Measurements from ENCODE around the gene CTIF.

Gene CTIF

DNA sequence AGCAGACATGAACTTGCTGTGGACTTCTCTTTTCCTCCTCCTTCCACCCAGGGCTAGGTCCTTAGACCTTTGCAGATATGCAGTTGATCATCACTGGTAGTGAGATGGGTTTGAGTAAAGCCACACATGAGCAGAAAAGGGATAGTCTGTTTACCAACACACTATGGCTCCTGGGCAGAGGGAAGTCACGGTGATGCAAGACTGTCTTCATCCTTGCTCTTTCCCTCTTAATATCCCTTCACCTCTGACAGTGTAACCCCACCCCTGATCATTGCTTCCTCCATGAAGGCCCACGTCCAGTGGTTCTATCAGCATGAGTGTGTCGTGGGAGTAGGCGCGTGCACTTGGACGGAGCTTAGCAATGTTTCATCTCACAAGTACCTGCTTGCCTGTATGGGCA lies 223.2 kb downstream of the CTIF start:
- no peak for DNase-seq

GRCh38 chr18:48762836-48763718 lies 224.2 kb downstream of the CTIF start:
- DNase-seq: no peak

GRCh38 chr18:48763719-48764100 lies 224.9 kb downstream of the CTIF start:
- DNase-seq: no peak

GRCh38 chr18:48765053-48765452 lies 226.2 kb downstream of the CTIF start:
- no peak for DNase-seq

- DNase-seq: no peak
Measured at GRCh38 chr18:48766026-48766425, 227.2 kb downstream of the CTIF start.

- no peak for DNase-seq
Measured at GRCh38 chr18:48766487-48766886, 227.7 kb downstream of the CTIF start.

GRCh38 chr18:48767090-48767690 lies 228.4 kb downstream of the CTIF start:
- no peak for DNase-seq

DNA sequence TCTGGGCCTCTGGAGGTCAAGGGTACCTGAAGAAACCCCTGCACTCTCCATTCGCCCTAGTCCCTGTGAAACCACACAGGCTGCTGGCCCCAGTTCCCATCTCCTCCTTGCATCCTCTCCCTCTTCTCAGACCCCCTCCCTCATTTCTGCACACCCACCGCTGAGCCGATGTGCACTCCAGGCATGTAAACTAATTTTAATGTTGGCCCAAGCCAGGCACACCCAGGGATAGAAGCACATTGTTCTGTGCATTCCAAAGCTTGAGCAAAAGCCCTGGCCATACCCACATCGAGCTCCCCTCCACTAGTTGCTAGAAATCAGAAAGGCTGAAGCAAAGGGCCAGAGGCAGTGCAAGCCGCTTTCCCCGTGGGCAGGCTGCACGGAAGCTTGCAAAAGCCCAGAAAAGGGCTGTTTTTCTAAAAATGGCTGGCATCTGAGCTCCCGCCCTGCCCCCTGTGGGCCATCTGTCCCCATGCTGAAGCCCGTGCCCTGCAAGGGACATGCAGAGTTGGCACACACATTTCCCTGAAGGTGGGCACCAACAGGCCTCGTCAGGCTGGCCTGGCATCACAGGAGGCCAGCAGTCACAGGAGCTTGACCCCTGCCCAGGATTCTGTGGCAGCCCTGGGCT lies 230.3 kb downstream of the CTIF start:
- no peak for DNase-seq

DNA sequence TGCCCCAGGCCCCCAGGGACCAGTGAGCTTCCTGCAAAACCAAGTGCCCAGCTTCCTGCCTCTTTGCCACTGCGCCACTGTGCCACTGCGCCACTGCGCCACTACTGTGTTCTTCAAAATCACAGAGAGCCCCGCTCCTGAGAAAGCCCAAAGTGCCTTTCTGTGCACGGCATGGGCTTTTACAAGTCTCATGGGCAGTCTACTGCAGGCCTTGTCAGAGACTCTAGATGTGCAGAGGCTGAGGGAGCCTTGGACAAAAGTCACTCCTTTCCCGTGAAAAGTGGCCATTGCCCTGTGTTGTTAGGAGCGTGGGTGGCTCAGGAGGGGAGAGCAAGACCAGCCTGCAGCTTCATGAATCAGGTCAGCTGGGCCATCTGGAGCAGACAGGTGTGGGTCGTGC lies 231.4 kb downstream of the CTIF start:
- DNase-seq: no peak

- DNase-seq: no peak
Measured at GRCh38 chr18:48771641-48772375, 233.0 kb downstream of the CTIF start.

- no peak for DNase-seq
Measured at GRCh38 chr18:48772457-48772856, 233.6 kb downstream of the CTIF start.

DNA sequence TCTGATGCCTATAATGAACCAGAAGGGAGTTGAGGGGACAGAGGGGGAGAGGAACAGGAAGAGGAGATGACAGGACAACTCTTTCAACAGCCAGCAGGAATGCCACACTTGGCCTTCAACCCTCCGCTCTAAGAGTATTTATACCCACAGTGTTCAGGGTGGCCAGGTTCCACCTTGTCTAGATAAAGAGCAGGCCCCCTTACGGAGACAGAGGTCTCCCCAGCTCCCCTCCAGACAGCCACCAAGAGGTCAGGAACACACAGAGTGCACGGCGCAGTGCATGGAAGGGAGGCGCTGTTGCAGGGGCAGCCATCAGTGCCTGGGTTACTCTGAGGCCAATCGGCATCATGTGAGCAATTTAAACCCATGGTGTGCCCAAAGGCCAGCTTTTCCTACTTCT lies 235.0 kb downstream of the CTIF start:
- no peak for DNase-seq

DNA sequence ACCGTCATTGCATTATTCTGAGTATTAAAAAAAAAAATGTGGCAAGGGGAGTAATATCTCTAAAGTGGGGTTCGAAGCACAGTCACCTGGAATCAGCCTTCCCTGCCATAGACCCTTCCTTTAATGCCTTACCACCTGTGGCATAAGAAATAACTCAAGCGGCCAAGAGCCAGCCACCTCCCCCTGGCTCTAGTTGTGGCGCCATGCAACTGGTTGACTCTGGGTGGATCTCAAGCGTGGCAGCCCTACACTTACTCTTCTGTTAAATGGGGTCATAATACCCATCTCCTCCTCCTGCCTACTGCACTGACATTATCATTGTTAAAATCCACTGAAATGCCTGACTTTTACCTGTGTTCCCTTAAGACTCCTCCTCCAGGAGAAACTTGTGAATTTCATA lies 236.1 kb downstream of the CTIF start:
- DNase-seq: no peak

- DNase-seq: no peak
Measured at GRCh38 chr18:48775372-48776155, 236.7 kb downstream of the CTIF start.

DNA sequence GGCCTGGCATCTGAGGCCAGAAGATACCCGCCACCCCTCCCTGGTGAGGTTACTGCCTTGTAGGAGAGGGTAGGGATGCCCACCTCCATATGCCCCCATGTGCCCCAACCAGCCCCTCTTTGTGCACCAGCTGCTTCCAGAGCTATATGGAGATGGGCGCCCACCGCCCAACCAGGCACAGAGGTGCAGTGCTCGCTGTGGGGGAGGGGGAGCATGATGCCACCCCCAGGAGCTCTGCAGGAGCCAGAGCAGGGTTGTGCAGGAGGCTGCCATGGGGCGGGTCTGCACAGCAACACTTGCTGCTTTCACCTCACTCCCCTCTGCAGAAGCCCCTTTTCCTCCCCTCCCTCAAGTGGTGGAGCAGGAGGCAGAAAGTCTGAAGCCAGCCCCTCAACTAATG lies 237.3 kb downstream of the CTIF start:
- DNase-seq: no peak

- DNase-seq: no peak
Measured at GRCh38 chr18:48776641-48777025, 237.8 kb downstream of the CTIF start.

DNA sequence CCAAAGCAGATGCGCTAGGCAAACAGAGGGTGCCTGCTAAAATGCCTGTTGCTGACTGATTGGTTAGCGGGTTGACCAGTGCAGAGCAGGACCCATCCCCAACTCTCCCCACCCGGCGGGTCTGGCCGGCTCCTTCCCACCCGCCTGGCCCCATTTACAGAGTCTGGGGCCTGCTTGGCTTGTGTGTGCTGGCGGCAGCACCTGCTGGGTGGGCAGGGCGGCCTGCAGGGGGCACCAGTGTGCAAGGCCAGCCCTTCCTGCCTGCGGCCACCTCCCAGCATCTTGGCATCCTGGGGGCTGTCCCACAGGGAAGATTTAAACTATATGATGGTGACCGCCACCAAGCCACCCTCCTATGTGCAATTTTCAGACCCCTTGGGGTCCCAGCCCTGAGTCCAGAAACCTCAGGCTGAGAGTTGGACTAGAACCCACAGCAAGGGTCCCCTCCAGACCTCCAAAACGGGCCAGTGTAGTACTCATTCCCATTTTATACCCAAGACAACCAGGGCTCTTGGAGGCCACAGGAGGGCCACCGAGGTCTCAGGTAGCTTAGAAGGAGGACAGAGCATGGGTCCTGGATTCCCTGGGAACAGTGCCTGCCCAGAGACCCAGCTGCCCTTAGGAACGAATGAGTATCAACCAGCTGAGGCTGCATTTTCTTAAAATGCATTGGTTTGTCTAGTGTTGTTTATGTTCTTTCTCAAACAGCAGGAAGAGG lies 238.4 kb downstream of the CTIF start:
- peak; percentile 71 for DNase-seq

- DNase-seq: no peak
Measured at GRCh38 chr18:48777744-48778116, 238.9 kb downstream of the CTIF start.

DNA sequence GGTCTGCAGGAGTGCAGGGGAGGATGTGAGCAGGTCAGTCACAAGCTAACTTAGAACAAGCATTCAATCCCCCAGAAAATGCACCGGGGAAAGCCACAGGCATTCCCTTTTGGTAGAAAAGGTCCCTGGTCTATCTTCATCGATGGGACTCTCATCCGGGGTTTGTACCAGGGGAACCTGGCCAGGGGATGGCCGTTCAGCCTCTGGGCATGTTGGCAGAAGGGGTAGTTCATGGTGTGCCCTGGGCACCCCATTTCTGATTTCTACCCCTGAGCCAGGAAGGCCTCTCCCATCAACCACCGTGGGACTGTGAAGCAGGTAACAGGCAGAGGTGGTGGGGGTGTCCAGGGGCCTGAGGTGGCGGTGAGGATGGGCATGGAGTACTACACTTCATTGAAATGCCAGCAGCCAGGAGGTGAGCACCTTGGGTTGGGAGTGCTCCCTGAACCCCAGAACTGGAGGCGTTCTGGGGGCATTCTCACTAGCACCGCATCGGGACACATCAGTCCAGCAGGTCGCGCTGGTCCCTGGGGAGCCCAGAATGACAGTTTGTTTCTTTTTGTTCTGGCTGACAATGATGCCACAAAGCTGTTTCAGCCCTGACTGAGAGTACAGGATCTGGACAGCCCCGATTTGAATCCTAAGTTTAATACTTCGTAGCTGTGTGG lies 239.6 kb downstream of the CTIF start:
- no peak for DNase-seq

DNA sequence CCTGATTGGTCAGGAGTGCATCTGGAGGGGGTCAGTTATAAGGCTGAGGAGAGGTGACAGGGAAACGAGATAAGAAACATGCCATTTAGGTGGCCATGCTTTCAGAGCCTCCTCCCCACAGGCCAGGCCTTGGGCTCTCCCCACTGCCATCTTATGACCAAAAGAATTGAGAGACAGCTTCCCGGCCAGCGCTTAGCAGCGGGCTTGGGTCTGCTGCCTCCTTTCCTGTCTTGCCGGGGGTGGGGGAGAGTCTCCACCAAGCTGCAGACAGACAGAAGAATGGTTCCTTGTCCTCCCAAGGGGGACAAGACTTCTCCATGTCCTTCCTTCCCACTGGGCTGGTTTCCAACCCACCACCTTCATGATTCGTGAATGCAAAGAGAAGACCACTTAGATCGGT lies 240.6 kb downstream of the CTIF start:
- DNase-seq: no peak

- no peak for DNase-seq
Measured at GRCh38 chr18:48780201-48780912, 241.5 kb downstream of the CTIF start.
